ENCODE measurements around the gene RALY.

Gene RALY

DNA sequence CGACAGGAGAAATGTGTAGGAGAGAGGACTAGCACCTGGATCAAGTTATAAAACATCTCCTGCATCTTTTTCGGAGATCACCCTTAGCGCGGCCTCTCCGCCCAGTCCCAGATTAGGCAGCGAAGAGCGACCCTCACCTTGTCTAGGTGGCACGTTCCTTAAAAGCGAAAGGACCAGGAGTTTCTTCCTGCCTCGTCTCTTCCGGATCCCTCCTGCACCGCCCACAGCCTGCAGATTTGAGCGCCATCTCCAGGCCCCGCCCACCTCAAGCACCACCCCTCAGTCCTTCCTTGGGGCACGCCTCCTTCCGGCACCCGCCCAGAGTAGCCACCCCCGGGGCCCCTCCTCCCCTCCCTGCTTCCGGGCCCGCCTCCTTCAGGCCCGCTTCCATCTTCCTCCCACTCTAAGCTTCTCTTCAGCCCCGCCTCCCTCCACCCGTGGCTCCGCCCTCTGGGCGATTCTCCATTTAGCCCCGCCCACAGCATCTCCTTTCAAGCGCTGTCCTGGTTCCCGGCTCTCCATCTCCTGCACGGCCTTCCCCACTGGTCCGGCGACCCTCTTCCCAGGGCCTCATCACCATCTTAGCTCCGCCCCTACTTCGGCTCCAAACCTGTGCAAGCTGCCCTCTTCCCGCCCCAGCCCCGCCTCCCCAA is 662 bp upstream of the RALY start:
- peak overlapping the region; percentile 80 for H3K4me3 ChIP-seq (ENCODE audit: low read depth, low read length)
- DNase-seq (ENCODE audit: low read depth), result peak; percentile 99
- no peak for TF ChIP-seq CTCF (conservative IDR thresholded peaks at IDR 0.05; ENCODE audit: low read depth, low read length)

GRCh38 chr20:33994222-33994913 is 657 bp downstream of the RALY start:
- peak; percentile 80 for DNase-seq (ENCODE audit: low read depth)
- peak overlapping the region; percentile 74 for H3K4me3 ChIP-seq (ENCODE audit: low read depth, low read length)
- no peak for TF ChIP-seq CTCF (conservative IDR thresholded peaks at IDR 0.05; ENCODE audit: low read depth, low read length)

- DNase-seq (ENCODE audit: low read depth), result peak; percentile 53
- TF ChIP-seq CTCF (conservative IDR thresholded peaks at IDR 0.05; ENCODE audit: low read depth, low read length), result no peak
- peak overlapping the region; percentile 74 for H3K4me3 ChIP-seq (ENCODE audit: low read depth, low read length)
Measured at GRCh38 chr20:33995053-33995831, 1.5 kb downstream of the RALY start.

DNA sequence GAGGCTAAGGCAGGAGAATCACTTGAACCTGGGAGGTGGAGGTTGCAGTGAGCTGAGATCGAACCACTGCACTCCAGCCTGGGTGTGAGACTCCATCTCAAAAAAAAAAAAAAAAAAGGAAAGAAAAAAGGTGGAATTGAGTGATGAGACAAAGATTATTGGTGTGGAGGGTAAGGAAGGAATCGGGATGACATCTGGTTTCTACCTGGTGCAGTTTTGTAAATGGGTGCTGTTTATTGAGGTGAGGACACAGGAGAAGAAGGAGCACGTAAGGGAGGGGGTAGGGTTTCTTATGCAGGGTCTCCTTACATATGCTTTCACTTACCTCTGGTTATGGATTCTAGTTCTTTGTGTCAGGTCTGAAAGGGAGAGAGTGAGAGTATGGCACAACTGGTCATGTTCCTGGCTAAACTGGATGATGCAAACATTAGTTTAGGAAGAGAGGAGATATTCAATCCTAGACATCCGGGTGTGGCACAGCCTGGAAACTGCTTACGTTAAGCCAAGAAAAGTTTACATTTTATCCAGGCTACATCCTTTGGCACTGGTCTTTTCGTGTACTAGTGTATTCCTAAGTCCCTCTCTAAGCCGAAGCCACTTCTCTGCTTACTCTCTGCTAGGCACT is 5.4 kb downstream of the RALY start:
- H3K4me3 ChIP-seq (ENCODE audit: low read depth, low read length), result no peak overlapping the region
- no peak for TF ChIP-seq CTCF (conservative IDR thresholded peaks at IDR 0.05; ENCODE audit: low read depth, low read length)
- no peak for DNase-seq (ENCODE audit: low read depth)

GRCh38 chr20:34001378-34001777 is 7.7 kb downstream of the RALY start:
- H3K4me3 ChIP-seq (ENCODE audit: low read depth, low read length), result no peak overlapping the region
- DNase-seq (ENCODE audit: low read depth), result no peak
- no peak for TF ChIP-seq CTCF (conservative IDR thresholded peaks at IDR 0.05; ENCODE audit: low read depth, low read length)

GRCh38 chr20:34004227-34004626 is 10.5 kb downstream of the RALY start:
- no peak for DNase-seq (ENCODE audit: low read depth)
- TF ChIP-seq CTCF (conservative IDR thresholded peaks at IDR 0.05; ENCODE audit: low read depth, low read length), result no peak
- no peak overlapping the region for H3K4me3 ChIP-seq (ENCODE audit: low read depth, low read length)

Data from choroid plexus epithelial cell (primary cell).